ENCODE results near the gene POMGNT1. TPM values are rescaled to one million over a fixed set of nuclear protein-coding genes. Genes with fewer than 3 reads are reported as not detected.

POMGNT1 gene
- total RNA-seq, 1 donor from 2014 or later: 28.5 TPM

DNA sequence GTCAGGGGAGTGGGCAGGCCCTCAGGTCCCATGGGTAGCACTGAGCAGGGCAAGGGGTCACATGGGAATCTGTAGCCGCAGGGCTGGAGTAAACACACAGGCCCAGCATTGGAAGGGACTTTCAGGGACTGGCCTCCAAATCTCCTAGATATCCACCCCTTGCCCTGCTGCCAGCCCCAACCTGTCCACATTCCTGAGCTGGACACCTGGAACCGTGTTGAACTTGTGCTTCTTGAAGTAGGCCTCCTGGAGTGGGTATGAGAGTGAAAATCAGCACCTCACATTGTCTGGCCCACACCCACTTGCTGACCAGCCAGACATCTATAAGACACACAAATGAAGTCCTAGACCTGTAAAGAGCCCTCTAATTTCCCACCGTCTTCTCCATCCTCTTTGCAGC is 7.7 kb downstream of the POMGNT1 start:
- no peak overlapping the region for H3K4me3 ChIP-seq
- no peak overlapping the region for H3K27ac ChIP-seq
- no peaks in the 10 kb centered on the region for H3K9me3 ChIP-seq
- TF ChIP-seq POLR2A (IDR thresholded peaks at IDR 0.05): no peak
- TF ChIP-seq, protein P1, sequence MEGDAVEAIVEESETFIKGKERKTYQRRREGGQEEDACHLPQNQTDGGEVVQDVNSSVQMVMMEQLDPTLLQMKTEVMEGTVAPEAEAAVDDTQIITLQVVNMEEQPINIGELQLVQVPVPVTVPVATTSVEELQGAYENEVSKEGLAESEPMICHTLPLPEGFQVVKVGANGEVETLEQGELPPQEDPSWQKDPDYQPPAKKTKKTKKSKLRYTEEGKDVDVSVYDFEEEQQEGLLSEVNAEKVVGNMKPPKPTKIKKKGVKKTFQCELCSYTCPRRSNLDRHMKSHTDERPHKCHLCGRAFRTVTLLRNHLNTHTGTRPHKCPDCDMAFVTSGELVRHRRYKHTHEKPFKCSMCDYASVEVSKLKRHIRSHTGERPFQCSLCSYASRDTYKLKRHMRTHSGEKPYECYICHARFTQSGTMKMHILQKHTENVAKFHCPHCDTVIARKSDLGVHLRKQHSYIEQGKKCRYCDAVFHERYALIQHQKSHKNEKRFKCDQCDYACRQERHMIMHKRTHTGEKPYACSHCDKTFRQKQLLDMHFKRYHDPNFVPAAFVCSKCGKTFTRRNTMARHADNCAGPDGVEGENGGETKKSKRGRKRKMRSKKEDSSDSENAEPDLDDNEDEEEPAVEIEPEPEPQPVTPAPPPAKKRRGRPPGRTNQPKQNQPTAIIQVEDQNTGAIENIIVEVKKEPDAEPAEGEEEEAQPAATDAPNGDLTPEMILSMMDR (IDR thresholded peaks at IDR 0.05): no peak
- TF ChIP-seq POLR2AphosphoS5 (IDR thresholded peaks at IDR 0.05; ENCODE audit: insufficient read depth in 1 of 2, low read depth in 1 of 2): no peak
- H3K4me1 ChIP-seq: peaks cover 19% of the 10 kb centered on the region
- no peak for DNase-seq (ENCODE audit: extremely low spot score in 2 of 2)
- peaks cover 0 to 25% of the 10 kb centered on the region in 2 donors for H3K36me3 ChIP-seq
- intact Hi-C loops (cut with DNase I): no loop called here
- H3K27me3 ChIP-seq: no peaks in the 10 kb centered on the region

DNA sequence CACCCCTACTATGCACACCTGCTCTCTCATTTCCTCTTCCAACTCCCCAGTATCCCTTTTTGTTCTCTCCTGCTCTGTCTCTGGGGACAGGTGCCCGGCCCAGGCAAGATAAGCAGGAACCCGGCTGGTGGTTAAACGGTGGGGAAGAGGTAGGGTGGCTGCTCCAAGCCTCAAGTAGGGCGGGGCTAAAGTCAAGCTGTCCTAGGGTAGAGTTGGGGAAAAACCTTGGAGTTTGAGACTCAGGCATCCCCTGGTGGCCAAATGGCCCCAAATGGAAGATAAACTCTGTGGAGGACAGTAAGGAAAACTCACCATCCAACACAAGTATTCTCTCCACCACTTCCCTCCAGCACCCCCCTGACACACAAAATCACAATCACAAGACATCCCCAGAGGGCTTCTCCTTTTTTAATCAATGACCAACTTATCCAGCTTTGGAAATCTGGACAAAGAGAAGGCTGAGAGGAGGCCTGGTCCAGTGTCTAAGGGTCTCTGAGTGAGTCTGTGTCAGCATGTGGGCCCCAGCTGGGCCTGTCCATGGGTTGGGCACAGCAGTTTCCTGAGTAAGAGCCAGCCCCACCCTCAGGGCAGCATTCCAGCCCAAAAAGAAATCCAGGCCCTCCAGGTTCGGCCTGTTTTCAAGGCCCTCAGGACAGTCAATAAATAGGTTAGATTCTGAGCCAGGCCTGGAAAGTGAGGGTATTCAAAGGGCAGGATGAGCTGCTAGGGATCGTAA is 9.8 kb downstream of the POMGNT1 start:
- peak overlapping the region; percentile 68 for H3K27ac ChIP-seq
- H3K9me3 ChIP-seq: no peaks in the 10 kb centered on the region
- peaks cover 40% of the 10 kb centered on the region for H3K4me1 ChIP-seq
- no peak for TF ChIP-seq POLR2A (IDR thresholded peaks at IDR 0.05)
- TF ChIP-seq, protein P1 (IDR thresholded peaks at IDR 0.05): no peak
- TF ChIP-seq POLR2AphosphoS5 (IDR thresholded peaks at IDR 0.05; ENCODE audit: insufficient read depth in 1 of 2, low read depth in 1 of 2): no peak
- intact Hi-C loops (cut with DNase I): no loop called here
- H3K27me3 ChIP-seq: no peaks in the 10 kb centered on the region
- H3K4me3 ChIP-seq: no peak overlapping the region
- peaks cover 0 to 14% of the 10 kb centered on the region in 2 donors for H3K36me3 ChIP-seq
- no peak for DNase-seq (ENCODE audit: extremely low spot score in 2 of 2)

DNA sequence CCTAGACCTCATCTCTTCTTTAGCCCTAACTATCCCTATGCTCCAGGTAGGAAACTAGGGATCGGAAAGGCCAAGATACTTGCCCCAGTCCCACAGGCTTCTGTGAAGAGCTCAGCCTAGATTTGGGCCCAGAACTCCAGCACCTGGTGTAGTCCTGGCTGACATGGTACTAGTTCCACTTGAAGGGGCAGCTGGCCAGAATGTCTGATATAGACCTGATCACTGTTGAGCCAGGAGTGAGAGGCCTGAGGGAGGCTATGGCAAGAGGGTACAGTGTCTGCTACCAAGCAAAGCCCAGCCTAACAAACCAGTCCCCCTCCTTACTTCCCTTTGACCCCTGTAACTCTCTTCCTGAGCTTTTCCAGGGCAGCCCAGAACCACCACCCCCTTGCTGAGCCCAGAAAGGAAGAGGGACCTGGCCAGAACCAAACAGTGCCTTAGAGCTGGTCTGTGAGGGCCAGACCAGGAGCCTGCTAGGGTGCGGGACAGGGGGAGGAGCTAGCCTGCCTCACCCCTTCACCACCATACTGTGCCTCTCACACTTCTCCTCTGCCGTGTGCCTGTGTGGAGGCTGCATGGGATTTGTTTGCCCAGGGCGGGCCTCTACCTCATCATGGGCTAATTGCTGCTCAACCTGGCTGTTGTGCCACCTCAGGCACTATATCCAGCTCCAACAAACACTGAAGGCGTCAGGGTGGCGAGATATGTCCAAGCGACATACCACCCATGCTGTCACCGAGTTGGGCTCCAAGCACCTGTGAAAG is 10.9 kb downstream of the POMGNT1 start:
- TF ChIP-seq POLR2AphosphoS5 (IDR thresholded peaks at IDR 0.05; ENCODE audit: insufficient read depth in 1 of 2, low read depth in 1 of 2): no peak
- TF ChIP-seq, protein P1 (IDR thresholded peaks at IDR 0.05): no peak
- no peak for TF ChIP-seq POLR2A (IDR thresholded peaks at IDR 0.05)

DNA sequence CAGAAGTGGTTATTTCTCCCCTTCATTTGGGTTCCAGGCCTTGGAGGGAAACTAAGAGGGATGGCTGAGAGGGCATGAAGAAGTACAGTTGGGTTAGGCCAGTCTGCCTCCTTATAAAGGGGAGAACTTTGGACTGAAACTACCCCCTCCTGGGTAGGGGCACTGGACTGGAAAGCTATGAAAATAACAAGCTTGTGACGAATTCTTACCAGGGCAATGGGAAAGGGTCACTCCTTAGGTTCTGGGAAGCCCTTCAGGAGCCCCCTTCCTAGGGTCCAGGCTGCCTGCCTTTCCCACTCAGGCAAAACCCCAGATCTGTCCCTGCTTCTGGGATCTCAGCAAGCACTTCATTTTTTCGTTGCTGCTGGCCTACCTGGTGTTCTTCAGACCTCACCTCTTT is 12.2 kb downstream of the POMGNT1 start:
- peaks cover 62% of the 10 kb centered on the region for H3K4me1 ChIP-seq

More for the DNA sequence above, 10.9 kb downstream of the POMGNT1 start:
- Histone ChIP-seq H3K27ac (no peak overlapping the region), H3K4me3 (no peak overlapping the region), H3K9me3 (no peaks in the 10 kb centered on the region), H3K36me3 (peaks cover 0 to 5% of the 10 kb centered on the region in 2 donors), H3K4me1 (peaks cover 52% of the 10 kb centered on the region), H3K27me3 (no peaks in the 10 kb centered on the region)
- no peak for DNase-seq (ENCODE audit: extremely low spot score in 2 of 2)
- intact Hi-C loops (cut with DNase I): no loop called here

More for the DNA sequence above, 12.2 kb downstream of the POMGNT1 start:
- Histone ChIP-seq H3K4me3 (no peak overlapping the region), H3K27me3 (no peaks in the 10 kb centered on the region), H3K27ac (peak overlapping the region; percentile 78), H3K36me3 (no peaks in the 10 kb centered on the region), H3K9me3 (no peaks in the 10 kb centered on the region)
- TF ChIP-seq POLR2AphosphoS5 (IDR thresholded peaks at IDR 0.05; ENCODE audit: insufficient read depth in 1 of 2, low read depth in 1 of 2) (no peak), POLR2A (IDR thresholded peaks at IDR 0.05) (no peak)
- TF ChIP-seq, protein P1 (IDR thresholded peaks at IDR 0.05): no peak
- no peak for DNase-seq (ENCODE audit: extremely low spot score in 2 of 2)
- intact Hi-C loops (cut with DNase I): no loop called here
